A549 (cell line): Measurements from ENCODE around the gene IGFBP3.

Source experiments
- EP300 ChIP-seq, 2 experiments: fragments of >200 bp; sonication (Bioruptor Twin); formaldehyde crosslinking; IDR thresholded peaks; 2 replicates in 1 of 2; 3 replicates in 1 of 2; pipeline ENCODE4 v1.6.1; 2016 to 2017
- GATA3 ChIP-seq: IDR thresholded peaks from 2 replicates; pipeline ENCODE4 v1.6.1; 2012; ENCODE audit warnings: borderline replicate concordance
- HOXB5 ChIP-seq: fragments of 250-450 bp; sonication (Bioruptor Pico); IDR thresholded peaks from 2 replicates; pipeline ENCODE4 v1.5.0; 2020; ENCODE audit warnings: mild to moderate bottlenecking, moderate library complexity
- KDM1A ChIP-seq: fragments of 200-600 bp; sonication (generic); IDR thresholded peaks from 2 replicates; pipeline ENCODE4 v1.6.1; 2016; ENCODE audit warnings: low read depth, mild to moderate bottlenecking
- MAZ ChIP-seq: fragments of 150-350 bp; IDR thresholded peaks from 2 replicates; pipeline ENCODE4 v1.6.1; 2014; ENCODE audit warnings: antibody characterized with exemption, low read depth, low read length, borderline replicate concordance
- POLR2A ChIP-seq: IDR thresholded peaks from 2 replicates; pipeline ENCODE4 v1.6.1; 2012; ENCODE audit warnings: mild to moderate bottlenecking, low read length
- SREBF2 ChIP-seq: fragments of 450-650 bp; IDR thresholded peaks from 2 replicates; pipeline ENCODE4 v1.6.1; 2014; ENCODE audit warnings: mild to moderate bottlenecking, moderate library complexity
- TF ChIP-seq, protein P1 (sequence below): fragments of >200 bp; sonication (Bioruptor Twin); formaldehyde crosslinking; IDR thresholded peaks from 3 replicates; pipeline ENCODE4 v1.5.1; 2016
- TF ChIP-seq, protein P2 (sequence below): fragments of 200-600 bp; sonication (generic); IDR thresholded peaks from 2 replicates; pipeline ENCODE4 v1.6.1; 2016; ENCODE audit warnings: antibody characterized with exemption, mild to moderate bottlenecking, moderate library complexity

DNA sequence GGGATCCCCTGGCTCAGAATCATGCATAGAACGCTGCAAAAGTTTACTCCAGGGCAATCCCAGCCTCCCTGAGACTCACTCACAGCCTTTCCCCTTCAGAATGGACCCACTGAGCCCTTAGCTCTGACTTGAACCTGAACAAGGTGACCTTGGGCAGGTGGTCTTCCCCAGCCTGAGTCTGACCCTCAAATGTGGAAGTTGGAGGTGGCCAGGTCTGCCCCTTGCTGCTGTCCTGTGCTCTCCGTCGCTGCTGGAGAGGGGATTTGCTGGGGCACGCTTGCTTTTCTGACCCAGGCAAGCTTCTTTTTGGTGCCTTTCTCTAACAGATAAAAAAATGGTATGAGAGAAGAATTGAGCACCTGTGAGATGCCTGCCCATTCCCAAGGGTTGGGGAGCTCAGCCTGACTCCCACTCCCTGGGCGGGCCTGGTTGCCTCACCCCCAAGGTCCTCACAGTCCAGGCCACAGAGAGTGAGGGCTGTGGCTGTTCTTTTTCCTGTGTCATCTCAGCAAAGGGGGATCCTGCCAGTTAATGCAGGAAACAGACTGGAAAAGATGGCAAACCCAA is 46.6 kb upstream of the IGFBP3 start:
- no peak for TF ChIP-seq GATA3
- no peak for TF ChIP-seq SREBF2
- TF ChIP-seq, protein P1, sequence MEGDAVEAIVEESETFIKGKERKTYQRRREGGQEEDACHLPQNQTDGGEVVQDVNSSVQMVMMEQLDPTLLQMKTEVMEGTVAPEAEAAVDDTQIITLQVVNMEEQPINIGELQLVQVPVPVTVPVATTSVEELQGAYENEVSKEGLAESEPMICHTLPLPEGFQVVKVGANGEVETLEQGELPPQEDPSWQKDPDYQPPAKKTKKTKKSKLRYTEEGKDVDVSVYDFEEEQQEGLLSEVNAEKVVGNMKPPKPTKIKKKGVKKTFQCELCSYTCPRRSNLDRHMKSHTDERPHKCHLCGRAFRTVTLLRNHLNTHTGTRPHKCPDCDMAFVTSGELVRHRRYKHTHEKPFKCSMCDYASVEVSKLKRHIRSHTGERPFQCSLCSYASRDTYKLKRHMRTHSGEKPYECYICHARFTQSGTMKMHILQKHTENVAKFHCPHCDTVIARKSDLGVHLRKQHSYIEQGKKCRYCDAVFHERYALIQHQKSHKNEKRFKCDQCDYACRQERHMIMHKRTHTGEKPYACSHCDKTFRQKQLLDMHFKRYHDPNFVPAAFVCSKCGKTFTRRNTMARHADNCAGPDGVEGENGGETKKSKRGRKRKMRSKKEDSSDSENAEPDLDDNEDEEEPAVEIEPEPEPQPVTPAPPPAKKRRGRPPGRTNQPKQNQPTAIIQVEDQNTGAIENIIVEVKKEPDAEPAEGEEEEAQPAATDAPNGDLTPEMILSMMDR: no peak
- no peak for TF ChIP-seq MAZ
- TF ChIP-seq POLR2A: no peak
- TF ChIP-seq, protein P2, sequence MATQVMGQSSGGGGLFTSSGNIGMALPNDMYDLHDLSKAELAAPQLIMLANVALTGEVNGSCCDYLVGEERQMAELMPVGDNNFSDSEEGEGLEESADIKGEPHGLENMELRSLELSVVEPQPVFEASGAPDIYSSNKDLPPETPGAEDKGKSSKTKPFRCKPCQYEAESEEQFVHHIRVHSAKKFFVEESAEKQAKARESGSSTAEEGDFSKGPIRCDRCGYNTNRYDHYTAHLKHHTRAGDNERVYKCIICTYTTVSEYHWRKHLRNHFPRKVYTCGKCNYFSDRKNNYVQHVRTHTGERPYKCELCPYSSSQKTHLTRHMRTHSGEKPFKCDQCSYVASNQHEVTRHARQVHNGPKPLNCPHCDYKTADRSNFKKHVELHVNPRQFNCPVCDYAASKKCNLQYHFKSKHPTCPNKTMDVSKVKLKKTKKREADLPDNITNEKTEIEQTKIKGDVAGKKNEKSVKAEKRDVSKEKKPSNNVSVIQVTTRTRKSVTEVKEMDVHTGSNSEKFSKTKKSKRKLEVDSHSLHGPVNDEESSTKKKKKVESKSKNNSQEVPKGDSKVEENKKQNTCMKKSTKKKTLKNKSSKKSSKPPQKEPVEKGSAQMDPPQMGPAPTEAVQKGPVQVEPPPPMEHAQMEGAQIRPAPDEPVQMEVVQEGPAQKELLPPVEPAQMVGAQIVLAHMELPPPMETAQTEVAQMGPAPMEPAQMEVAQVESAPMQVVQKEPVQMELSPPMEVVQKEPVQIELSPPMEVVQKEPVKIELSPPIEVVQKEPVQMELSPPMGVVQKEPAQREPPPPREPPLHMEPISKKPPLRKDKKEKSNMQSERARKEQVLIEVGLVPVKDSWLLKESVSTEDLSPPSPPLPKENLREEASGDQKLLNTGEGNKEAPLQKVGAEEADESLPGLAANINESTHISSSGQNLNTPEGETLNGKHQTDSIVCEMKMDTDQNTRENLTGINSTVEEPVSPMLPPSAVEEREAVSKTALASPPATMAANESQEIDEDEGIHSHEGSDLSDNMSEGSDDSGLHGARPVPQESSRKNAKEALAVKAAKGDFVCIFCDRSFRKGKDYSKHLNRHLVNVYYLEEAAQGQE: no peak
- no peak for TF ChIP-seq KDM1A
- no peak for TF ChIP-seq HOXB5 (CRISPR knock-in tag)
- TF ChIP-seq EP300 (IDR thresholded peaks at IDR 0.05): no peak
